ENCODE results near the gene HOXB6.

DNA sequence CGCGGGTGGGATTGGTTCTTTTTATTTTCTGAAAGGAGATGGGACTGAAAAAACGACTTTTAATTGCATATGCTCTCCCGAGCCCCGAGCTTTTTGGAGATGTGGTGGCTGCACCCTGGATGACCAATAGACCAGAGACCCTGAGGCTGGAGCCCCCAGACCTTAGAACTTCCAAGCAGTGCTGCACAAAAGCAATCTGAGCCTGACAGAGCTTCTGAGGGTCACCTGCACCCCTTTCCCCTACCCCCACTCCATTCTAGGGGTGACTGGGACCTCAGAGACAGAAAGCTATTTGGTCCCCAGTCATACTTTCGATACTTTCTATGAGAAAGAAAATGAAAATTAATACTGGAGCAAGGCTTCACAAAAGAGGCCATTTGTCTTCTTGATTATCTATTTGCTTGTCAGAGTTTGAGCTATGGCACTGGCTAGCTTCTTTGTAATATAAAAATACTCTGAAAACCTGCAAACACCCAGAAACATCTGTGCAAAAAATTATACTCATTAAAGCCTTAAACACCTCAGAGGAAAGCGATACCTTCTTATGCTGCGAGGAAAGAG, 30.2 kb downstream of the HOXB6 start:
- TF ChIP-seq, protein P1, sequence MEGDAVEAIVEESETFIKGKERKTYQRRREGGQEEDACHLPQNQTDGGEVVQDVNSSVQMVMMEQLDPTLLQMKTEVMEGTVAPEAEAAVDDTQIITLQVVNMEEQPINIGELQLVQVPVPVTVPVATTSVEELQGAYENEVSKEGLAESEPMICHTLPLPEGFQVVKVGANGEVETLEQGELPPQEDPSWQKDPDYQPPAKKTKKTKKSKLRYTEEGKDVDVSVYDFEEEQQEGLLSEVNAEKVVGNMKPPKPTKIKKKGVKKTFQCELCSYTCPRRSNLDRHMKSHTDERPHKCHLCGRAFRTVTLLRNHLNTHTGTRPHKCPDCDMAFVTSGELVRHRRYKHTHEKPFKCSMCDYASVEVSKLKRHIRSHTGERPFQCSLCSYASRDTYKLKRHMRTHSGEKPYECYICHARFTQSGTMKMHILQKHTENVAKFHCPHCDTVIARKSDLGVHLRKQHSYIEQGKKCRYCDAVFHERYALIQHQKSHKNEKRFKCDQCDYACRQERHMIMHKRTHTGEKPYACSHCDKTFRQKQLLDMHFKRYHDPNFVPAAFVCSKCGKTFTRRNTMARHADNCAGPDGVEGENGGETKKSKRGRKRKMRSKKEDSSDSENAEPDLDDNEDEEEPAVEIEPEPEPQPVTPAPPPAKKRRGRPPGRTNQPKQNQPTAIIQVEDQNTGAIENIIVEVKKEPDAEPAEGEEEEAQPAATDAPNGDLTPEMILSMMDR (IDR thresholded peaks at IDR 0.05): no peak
- TF ChIP-seq POLR2A (IDR thresholded peaks at IDR 0.05): no peak

All from uterus (tissue), 2 donors.